SU-DHL-6 (cell line): Measurements from ENCODE around the gene SLC22A23.

Source experiments
- H2AFZ ChIP-seq: fragments of 200-600 bp; sonication (generic); 2 replicates; pipeline ENCODE4 v1.6.1; 2014; ENCODE audit warnings: low read depth, mild to moderate bottlenecking, moderate library complexity, mixed read lengths, antibody characterized with exemption, low read length; ENCODE audit not compliant: severe bottlenecking
- H3F3A ChIP-seq: fragments of 200-600 bp; shearing (Covaris generic); 2 replicates; pipeline ENCODE4 v1.6.0; 2016; ENCODE audit warnings: antibody characterized with exemption, mild to moderate bottlenecking; ENCODE audit not compliant: insufficient read depth
- H3K27ac ChIP-seq: fragments of 200-600 bp; sonication (generic); 2 replicates; pipeline ENCODE4 v1.5.1; 2016; ENCODE audit warnings: low read depth, mild to moderate bottlenecking, low read length, moderate library complexity, mixed read lengths
- H3K27me3 ChIP-seq: fragments of 200-600 bp; sonication (generic), shearing (Covaris generic); 2 replicates; pipeline ENCODE4 v1.6.0; 2014; ENCODE audit warnings: mild to moderate bottlenecking, low read length
- H3K36me3 ChIP-seq: fragments of 200-600 bp; sonication (generic); 2 replicates; pipeline ENCODE4 v1.6.1; 2014; ENCODE audit warnings: mild to moderate bottlenecking, low read length, mixed read lengths
- H3K4me2 ChIP-seq: fragments of 300-600, 200-600 bp; shearing (Covaris generic), sonication (generic); 2 replicates; pipeline ENCODE4 v1.6.0; 2014; ENCODE audit warnings: low read length, low read depth, mild to moderate bottlenecking; ENCODE audit not compliant: poor library complexity, severe bottlenecking
- H3K4me3 ChIP-seq: fragments of 200-600 bp; sonication (generic); 2 replicates; pipeline ENCODE4 v1.5.1; 2014; ENCODE audit warnings: antibody characterized with exemption, low read length, mild to moderate bottlenecking, mixed read lengths; ENCODE audit not compliant: insufficient read depth, poor library complexity, severe bottlenecking
- H3K79me2 ChIP-seq: fragments of 200-600 bp; sonication (generic); 2 replicates; pipeline ENCODE4 v1.6.1; 2014; ENCODE audit warnings: mild to moderate bottlenecking, low read length, moderate library complexity; ENCODE audit not compliant: insufficient read depth
- H3K9ac ChIP-seq: fragments of 200-600 bp; sonication (generic); 2 replicates; pipeline ENCODE4 v1.7.0; 2014; ENCODE audit warnings: mild to moderate bottlenecking, low read length
- H3K9me2 ChIP-seq: fragments of 200-600 bp; sonication (generic); replicated peaks from 2 replicates; pipeline ENCODE4 v1.6.1; 2014; ENCODE audit warnings: low read length; ENCODE audit not compliant: insufficient read depth
- H3K9me3 ChIP-seq: fragments of 200-600 bp; sonication (generic); 2 replicates; pipeline ENCODE4 v1.6.1; 2014; ENCODE audit warnings: low read length, mixed read lengths; ENCODE audit not compliant: insufficient read depth
- H4K20me1 ChIP-seq: fragments of 200-600 bp; sonication (generic); 2 replicates; pipeline ENCODE4 v1.6.1; 2014; ENCODE audit warnings: low read depth, mild to moderate bottlenecking, antibody characterized with exemption, low read length, moderate library complexity, mixed read lengths
- CTCF ChIP-seq: fragments of 200-600 bp; sonication (generic); IDR thresholded peaks from one replicate; pipeline ENCODE4 v1.5.1; 2017; ENCODE audit warnings: antibody characterized with exemption, mild to moderate bottlenecking, low read length, moderate library complexity; ENCODE audit not compliant: insufficient read depth, poor library complexity, severe bottlenecking
- EZH2phosphoT487 ChIP-seq: fragments of 200-600 bp; sonication (generic), shearing (Covaris generic); conservative IDR thresholded peaks from 2 replicates; pipeline ENCODE4 v1.6.1; 2018; ENCODE audit warnings: mild to moderate bottlenecking, antibody characterized with exemption, low read length, moderate library complexity, mixed read lengths

The SLC22A23 gene

GRCh38 chr6:3426091-3426926 is 30.5 kb downstream of the SLC22A23 start:
- Histone ChIP-seq H3K9me3 (no peaks in the 10 kb centered on the region), H3K36me3 (no peaks in the 10 kb centered on the region), H3K4me2 (no peak overlapping the region), H3K9ac (no peak overlapping the region), H2AFZ (no peak overlapping the region), H3K27me3 (no peaks in the 10 kb centered on the region), H3K4me3 (no peak overlapping the region), H4K20me1 (no peaks in the 10 kb centered on the region), H3F3A (no peaks in the 10 kb centered on the region), H3K9me2 (no peaks in the 10 kb centered on the region), H3K27ac (no peak overlapping the region), H3K79me2 (no peaks in the 10 kb centered on the region)
- TF ChIP-seq EZH2phosphoT487 = no peak
- no peak for TF ChIP-seq CTCF

- no peaks in the 10 kb centered on the region for H4K20me1 ChIP-seq
- no peaks in the 10 kb centered on the region for H3F3A ChIP-seq
- no peak overlapping the region for H3K4me2 ChIP-seq
- H3K27me3 ChIP-seq = no peaks in the 10 kb centered on the region
- no peak overlapping the region for H2AFZ ChIP-seq
- H3K27ac ChIP-seq = no peak overlapping the region
- no peaks in the 10 kb centered on the region for H3K9me2 ChIP-seq
- TF ChIP-seq EZH2phosphoT487 = no peak
- no peaks in the 10 kb centered on the region for H3K36me3 ChIP-seq
- no peak overlapping the region for H3K4me3 ChIP-seq
- H3K9ac ChIP-seq = no peak overlapping the region
- no peaks in the 10 kb centered on the region for H3K9me3 ChIP-seq
- no peaks in the 10 kb centered on the region for H3K79me2 ChIP-seq
Observed at GRCh38 chr6:3425574-3425973, 31.3 kb downstream of the SLC22A23 start.

- no peak overlapping the region for H3K9ac ChIP-seq
- H3K36me3 ChIP-seq = no peaks in the 10 kb centered on the region
- no peaks in the 10 kb centered on the region for H3K27me3 ChIP-seq
- TF ChIP-seq CTCF = no peak
- no peak for TF ChIP-seq EZH2phosphoT487
- H3K9me2 ChIP-seq = no peaks in the 10 kb centered on the region
- H4K20me1 ChIP-seq = no peaks in the 10 kb centered on the region
- no peaks in the 10 kb centered on the region for H3K9me3 ChIP-seq
- H3K79me2 ChIP-seq = no peaks in the 10 kb centered on the region
- H2AFZ ChIP-seq = no peak overlapping the region
- no peak overlapping the region for H3K4me2 ChIP-seq
- H3F3A ChIP-seq = no peaks in the 10 kb centered on the region
- H3K4me3 ChIP-seq = no peak overlapping the region
- no peak overlapping the region for H3K27ac ChIP-seq
Observed at GRCh38 chr6:3424185-3424927, 32.5 kb downstream of the SLC22A23 start.
